HG03565 (cell line): ENCODE data around the gene ITM2B.
"Not testable (repeated sequence)": the region's sequence is repeated elsewhere in the genome, so short reads cannot be mapped to it uniquely, and the experiment has no call there.

Source experiments
- ATAC-seq: cut with Tn5 transposase; IDR thresholded peaks from one replicate; pipeline ENCODE4 v1.9.1; 2021; ENCODE audit warnings: mild to moderate bottlenecking, moderate library complexity; ENCODE audit not compliant: unreplicated experiment

ITM2B gene

DNA sequence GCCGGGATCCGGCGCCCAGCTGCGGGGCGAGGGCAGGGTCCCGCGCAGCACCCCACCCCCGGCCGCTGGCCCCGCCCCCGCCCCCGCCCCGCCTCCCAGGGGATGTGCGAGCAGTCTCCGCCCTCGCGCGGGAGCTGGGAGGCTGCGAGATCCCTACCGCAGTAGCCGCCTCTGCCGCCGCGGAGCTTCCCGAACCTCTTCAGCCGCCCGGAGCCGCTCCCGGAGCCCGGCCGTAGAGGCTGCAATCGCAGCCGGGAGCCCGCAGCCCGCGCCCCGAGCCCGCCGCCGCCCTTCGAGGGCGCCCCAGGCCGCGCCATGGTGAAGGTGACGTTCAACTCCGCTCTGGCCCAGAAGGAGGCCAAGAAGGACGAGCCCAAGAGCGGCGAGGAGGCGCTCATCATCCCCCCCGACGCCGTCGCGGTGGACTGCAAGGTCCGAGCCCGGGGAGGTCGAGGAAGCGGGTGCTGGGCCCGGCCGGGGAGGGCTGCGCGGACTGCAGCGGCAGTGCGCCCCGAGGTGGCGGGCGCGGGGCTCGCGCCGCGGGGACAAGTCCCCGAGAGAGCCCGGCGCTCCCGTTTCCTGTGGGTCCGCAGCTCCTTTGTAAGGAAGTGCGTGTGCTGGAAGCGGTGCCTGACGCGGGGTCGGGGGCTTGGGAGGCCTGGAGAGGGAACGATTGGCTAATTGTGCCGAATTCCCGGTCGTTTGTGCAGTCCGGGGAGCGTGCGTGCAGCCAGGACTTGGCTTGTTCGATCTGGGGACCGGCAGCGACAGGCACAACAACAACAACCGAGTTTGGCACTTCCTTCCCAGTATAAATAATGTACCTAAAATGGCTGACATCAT lies at the start of gene ITM2B:
Gene ITM2B, plus strand, starts transcription at position 161 of the 843 bp plus-strand sequence. Its CDS starts 155 bp downstream, at position 316.
- ATAC-seq = peak; percentile 36

DNA sequence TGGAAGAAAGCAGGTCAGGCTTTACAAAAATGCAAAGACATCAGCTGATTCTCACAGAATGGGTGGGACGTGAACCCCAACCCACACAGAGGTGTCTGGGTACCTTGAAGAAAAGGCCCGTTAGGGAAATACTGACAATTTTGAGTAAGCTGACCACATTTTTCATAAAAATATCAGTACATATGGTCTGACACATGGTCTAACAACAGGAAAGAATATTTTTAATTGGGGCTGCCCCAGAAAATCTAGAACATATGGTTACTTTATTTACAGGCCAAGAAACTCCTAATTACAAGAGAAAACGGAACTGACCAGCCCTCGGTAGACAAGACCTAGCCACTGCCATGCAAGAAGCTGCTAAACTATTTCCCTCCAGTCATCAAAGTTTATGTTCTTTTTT lies 48.7 kb upstream of the ITM2B start:
- no peak for ATAC-seq

DNA sequence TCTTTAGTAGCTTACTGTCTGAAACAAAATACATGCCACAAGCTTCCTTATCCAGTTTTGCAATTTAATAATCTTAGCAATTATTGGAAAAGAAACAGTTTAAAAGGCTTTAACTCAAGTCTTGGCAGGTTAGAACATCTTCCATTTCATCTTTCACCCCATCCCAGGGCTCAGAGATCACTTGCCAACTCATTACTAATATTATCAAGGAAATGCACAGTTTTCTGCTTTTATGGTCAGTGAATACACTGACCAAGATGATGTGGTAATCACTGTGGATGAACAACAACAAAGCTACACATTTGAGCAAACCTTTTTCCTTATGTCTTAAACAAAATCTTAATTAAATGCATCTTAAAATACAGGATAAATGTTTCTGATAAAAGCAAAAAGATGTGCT lies 48.0 kb upstream of the ITM2B start:
- no peak for ATAC-seq

DNA sequence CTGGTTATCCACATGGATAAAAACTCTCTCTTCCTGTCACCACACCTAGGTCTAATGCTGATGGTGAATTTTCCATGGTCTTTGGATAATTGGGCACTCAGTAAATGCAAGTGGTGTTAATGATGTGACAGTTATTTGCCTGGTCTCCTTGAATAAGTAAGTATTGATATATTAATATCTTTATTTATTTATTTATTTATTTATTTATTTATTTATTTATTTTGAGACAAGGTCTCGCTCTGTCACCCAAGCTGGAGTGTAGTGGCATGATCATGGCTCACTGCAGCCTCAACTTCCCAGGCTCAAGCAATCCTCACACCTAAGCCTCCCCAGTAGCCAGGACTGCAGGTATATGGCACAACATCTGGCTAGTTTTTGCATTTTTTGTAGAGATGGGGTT lies 46.3 kb upstream of the ITM2B start:
- no peak for ATAC-seq

DNA sequence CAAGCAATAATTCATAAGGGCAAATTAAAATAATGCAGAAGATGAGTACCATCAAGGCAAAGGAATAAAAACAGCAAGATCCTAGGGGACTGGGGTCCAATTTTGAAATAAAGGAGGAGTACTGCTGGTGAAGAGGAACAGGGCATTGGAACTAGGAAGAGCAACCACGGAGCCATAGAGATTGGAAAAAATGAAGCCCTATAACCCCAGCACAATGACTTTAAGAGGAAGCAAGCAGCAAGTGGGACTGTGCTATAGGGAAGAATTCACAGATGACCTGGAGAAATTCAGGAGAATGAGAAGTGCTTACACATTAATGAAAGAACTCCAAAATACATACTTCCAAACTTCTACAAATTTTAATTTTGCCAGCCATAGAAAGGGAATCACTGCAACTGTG lies 44.9 kb upstream of the ITM2B start:
- no peak for ATAC-seq

DNA sequence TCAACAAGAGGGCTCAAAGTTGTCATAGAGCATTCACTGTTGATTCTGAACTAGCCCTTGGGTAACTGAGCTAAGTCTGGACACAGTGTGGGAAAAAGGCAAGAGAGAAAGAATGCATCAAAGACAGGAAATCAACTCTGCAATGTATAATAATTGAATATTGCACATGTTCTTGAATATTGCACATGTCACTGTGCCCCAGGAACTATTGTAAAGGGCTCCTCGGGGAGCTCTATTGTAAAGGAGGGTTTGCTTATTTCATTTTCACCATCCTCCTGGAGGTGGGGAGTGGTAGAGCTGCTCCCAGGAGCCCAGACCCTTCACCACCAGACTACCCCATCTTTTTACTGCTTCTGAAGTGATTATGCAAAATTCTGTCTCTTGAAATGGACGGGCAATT lies 44.4 kb upstream of the ITM2B start:
- ATAC-seq = no peak

DNA sequence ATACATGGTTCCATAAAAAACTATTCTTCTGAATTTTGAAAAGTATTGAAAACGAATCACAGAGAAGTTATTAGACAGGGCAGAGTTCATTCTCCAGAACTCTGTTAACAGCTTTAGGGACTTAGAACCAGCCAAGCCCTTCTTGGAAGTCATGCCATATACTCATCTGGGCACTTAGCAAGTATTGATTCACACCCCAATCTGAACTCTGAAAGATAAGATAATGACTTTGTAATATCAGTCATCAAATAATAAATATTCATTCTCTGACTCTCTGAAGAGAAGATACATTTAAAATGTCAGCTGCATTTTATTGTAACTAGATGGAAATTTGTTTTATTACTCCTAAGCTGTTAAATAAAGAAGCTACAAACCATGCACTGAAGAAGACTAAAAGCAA lies 43.8 kb upstream of the ITM2B start:
- ATAC-seq = no peak

DNA sequence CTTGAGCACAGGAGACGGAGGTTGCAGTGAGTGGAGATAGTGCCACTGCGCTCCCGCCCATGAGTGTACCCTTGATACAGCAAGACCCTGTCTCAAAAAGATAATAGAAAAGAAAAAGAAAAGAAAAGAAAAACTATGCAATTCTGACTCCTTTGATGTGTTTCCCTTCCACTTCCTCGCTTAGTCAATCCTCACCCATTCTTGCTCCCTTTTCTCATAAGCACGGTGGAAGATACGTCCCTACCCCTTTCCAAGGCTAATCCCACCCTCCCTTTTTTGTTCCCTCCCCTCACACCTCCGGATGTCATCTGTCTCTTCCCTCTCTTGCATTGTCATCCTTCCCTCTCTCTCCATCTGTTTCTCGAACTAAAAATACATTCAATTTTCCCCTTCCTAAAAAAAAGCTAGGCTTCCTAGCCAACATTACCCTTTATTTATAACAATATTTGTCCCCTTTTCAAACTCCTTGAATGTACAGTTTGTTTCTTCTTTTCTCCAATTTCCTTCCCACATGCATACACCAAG lies 40.5 kb upstream of the ITM2B start:
- no peak for ATAC-seq

DNA sequence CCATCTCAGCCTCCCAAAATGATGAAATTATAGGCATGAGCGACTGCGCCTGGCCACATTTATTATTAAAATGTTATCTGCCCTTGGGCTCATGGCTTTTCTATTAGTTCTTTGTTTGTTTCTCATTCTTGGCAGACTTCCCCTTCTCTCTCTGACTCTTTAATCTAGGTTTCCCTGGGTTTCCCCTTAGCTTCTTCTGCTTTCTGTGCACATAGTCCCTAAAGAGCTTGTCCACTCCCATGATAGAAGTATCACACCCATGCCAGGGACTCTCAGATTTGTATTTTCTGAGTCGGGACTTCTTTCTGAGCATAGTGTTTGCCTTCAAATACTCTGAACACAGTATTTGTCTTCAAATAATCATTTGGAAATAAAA lies 38.6 kb upstream of the ITM2B start:
- ATAC-seq = peak; percentile 56

DNA sequence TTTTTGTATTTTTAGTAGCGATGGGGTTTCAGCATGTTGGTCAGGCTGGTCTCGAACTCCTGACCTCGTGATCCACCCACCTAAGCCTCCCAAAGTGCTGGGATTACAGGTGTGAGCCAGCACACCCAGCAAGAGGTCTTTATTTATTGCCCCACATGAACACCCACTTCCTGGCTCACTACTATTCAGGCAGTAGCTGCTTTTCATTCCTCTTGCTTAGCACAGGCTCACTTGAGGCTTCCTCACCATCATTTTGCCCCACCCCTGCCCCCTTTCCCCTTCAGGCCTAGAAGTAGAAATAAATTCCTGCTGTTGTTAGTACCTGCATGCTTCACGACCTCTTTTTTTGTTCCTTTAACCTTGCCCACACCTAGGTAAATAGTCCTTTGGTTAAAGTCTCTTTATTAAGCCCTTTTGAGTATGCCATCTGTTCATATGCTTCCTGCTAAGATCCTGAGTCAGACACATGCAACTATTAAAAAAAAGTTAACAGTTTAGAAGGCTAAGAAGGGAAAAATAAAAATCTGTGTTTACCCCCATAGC lies 33.5 kb upstream of the ITM2B start:
- ATAC-seq = no peak

DNA sequence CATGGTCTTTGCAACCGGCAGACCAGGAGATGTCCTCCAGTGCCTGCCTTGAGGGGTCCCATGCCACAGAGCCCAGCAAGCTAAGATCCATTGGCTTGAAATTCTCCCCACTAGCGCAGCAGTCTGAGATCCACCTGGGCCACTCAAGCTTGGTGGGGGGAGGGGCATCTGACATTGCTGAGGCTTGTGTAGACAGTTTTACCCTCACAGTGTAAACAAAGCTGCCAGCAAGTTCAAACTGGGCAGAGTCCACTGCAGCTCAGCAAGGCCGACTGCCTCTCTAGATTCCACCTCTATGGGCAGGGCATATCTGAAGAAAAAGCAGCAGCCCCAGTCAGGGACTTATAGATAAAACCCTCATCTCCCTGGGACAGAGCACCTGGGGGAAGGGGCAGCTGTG lies 32.0 kb upstream of the ITM2B start:
- ATAC-seq = no peak

DNA sequence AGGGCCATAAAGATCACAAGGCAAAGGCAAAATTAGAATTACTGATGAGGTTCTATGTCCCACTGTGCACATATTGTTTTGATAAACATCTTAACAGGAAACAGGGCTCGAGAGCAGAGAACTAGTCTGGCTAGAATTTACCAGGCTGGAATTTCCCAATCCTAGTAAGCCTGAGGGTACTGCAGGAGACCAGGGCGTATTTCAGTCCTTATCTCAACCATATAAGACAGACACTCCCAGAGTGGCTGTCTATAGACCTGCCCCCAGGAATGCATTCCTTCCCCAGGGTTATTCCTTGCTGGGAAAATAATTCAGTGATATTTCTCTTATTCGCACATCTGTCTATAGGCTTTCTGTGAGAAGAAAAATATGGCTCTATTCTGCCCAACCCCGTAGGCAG lies 25.8 kb upstream of the ITM2B start:
- not testable (repeated sequence) for ATAC-seq

DNA sequence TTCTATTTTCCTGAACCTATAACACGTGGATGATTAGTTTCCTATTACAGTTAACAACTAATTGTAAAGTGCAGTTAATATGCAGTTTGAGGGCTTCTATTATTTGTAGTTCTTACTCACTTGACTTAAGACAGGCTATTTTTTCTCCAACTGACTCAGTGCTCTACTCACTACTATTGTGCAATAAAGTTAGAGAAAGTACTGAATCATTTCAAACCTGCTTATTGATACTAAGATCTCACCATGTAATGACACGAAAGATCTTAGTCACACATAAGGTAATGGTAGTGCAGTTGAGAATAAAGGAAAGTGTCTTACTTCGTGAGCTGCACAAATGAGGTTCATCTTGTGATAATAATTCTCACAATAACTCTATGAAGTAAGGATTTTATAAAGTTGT lies 22.8 kb upstream of the ITM2B start:
- ATAC-seq = peak; percentile 86

DNA sequence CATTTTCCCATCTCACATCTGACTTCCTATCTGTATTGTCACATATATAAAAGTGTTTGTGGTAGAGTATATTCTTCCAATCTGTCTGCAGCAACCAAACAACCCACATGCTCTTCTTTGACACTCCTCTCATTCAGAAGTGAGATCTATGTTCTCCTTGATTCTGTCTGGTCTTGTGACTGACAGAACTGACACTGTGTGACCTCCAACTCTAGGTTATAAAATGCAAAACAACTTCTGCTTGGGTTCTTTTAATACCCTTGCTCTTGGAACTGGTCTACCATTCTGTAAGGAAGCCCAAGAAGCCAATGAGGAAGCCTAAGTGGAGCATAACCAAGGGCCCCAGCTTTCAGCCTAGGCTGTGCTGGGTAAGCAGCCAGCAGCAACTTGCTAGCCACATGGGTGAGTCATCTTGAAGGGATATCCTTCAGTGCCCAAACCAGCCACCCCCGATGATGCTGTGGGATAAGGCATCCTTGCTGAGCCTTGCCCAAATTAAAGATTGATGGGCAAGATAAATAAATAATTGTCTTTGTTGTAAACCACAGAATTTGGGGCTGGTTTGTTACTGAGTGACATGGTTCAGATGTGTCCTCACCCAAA lies 18.4 kb upstream of the ITM2B start:
- ATAC-seq = no peak

DNA sequence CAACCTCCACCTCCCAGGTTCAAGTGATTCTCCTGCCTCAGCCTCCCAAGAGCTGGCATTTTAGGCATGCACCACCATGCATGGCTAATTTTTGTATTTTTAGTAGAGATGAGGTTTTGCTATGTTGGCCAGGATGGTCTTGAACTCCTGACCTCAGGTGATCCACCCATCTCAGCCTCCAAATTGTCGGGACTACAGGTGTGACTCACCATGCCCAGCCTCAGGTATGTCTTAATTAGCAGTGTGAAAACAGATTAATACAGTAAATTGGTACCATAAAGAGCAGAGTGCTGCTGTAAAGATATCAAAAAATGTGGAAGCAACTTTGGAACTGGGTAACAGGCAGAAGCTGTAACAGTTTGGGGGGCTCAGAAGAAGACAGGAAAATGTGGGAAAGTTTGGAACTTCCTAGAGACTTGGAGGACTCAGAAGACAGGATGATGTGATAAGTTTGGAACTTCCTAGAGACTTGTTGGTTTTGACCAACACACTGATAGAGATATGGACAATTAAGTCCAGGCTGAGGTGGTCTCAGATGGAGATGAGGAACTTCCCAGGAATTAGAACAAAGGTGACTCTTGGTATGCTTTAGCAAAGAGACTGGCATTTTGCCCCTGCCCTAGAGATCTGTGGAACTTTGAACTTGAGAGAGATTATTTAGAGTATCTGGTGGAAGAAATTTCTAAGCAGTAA lies 17.3 kb upstream of the ITM2B start:
- not testable (repeated sequence) for ATAC-seq

DNA sequence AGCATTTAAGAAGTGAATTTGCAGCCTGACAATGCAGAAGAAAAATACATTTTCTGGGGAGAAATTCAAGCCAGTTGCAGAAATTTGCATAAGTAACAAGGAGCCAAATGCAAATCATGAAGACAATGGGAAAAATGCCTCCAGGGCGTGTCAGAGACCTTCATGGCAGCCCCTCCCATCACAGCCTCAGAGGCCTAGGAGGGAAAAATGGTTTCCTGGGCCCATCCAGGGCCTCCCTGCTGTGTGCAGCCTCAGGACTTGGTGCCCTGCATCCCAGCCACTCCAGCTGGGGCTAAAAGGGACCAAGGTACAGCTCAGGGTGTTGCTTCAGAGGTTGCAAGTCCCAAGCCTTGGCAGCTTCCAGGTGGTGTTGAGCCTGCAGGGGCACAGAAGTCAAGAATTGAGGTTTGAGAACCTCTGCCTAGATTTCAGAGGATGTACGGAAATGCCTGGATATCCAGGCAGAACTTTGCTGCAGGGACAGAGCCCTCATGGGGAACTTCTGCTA lies 16.7 kb upstream of the ITM2B start:
- no peak for ATAC-seq

DNA sequence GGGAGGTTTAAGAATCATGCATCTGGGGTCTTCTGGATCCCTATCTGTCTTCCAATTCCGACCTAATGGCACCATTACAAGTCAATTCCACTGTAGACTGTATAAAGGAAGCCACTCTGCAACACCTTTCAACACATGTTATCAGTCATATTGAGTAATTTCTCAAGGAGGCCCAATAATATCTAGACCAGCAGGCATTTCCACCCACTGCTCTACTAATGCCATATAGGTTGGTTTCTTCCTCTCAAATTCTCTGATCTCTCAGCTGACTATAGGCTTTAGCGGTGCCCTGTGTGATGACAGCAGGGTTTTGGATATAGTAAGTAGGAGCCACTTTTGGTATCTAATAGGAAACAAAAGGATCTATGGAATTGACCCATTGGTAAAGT lies 12.4 kb upstream of the ITM2B start:
- ATAC-seq = no peak

DNA sequence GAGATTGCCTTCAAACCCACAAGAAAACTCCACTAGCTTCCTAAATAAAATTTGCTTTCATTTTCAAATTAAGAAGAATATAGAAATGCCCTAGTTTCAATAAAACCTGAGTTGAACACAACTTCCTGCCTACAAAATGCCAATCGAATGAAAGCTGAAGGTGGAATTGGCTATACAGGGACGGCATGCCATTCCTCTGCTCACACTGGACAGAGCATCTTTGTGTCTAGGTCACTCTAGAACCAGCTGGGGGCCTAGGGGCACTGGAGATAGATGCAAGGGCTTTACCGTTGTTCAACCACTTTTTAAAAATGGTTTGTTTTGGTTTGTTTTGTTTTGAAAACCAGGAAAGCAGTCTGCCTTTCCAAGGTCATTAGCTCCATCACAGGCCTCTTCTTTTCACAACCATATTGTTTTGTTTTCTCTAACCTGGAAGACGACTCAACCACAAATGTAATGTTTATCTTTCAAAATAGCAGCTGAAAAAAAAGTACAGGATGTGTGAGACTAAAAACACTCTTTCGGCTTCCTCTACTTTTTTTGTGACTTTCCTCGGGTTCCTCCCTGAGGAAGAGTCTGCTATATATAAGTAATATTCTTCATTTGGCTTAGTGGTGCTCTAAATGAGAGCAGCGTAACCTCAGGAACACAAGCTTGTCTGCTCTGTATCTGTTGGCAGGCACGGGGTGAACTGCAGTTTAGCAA lies 11.9 kb upstream of the ITM2B start:
- ATAC-seq = no peak

DNA sequence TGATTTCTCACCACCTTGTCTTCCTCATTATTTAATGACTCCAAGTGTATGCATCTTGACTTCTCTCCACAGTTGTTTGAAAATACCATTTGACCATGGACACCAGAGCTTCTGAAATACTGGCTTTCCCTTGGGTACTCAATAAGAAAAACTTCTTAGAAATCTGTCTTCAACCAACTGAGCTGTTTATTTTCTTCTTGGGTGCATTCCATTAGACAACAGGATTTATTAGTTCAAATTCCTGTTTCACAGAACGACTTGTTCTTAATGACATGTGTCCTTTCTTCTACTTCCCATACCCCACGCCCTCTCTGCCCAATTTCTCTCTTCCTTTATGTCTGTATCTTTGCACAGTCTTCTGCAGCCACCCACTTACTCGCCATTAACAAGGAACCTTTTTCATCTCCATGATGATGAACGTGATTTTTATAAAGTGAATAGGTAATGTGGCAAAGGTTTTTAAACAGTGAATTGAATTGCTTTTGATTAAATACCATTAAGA lies 11.3 kb upstream of the ITM2B start:
- ATAC-seq = no peak
